HCT116 (cell line): Measurements from ENCODE around the gene KCTD1. TPM values are rescaled to one million over a fixed set of nuclear protein-coding genes. Genes with fewer than 3 reads are reported as not detected.
A peak's percentile ranks its signal among the peaks of the same experiment; 100 is the strongest.

Source experiments
- ATAC-seq: fragments of 200-7000 bp; cut with Tn5 transposase; 2 replicates; pipeline ENCODE4 v1.9.1; 2020; ENCODE audit warnings: mild to moderate bottlenecking, moderate library complexity
- BruUV-seq: library from RNA; stranded (reverse); fragments of 400-500 nt; replicated peaks from 2 replicates; lab custom pipeline; 2021; lab: Mats Ljungman, UMichigan
- CTCF ChIA-PET: fragments of 300-600 bp; sonication (Branson Sonifier 250); formaldehyde crosslinking; loops from one replicate; lab custom pipeline; 2021; ENCODE audit warnings: antibody characterized with exemption; lab: Charles Lee
- POLR2A ChIA-PET: fragments of 300-600, 350-600 bp; sonication (Branson Sonifier 250); formaldehyde crosslinking; loops from one replicate; lab custom pipeline; 2021; ENCODE audit warnings: antibody characterized with exemption; lab: Charles Lee
- RAD21 ChIA-PET, 2 experiments: fragments of 300-600 bp; sonication (Branson Sonifier 250); formaldehyde crosslinking; loops; one replicate each; lab custom pipeline; 2023; ENCODE audit warnings: low total read pairs in 2 of 2; ENCODE audit not compliant: uncharacterized antibody in 2 of 2, unreplicated experiment in 2 of 2, low non-redundant PET in 1 of 2; lab: Charles Lee
- DNase-seq: peaks from one replicate; pipeline ENCODE4 v3.0.0-alpha.2; 2010; ENCODE audit warnings: low read depth, low spot score
- H2AFZ ChIP-seq: fragments of 200-600 bp; shearing (Covaris generic), sonication (generic); 2 replicates; pipeline ENCODE4 v1.6.1; 2017; ENCODE audit warnings: low read depth, mixed run types, mixed read lengths, antibody characterized with exemption, low read length; ENCODE audit not compliant: poor library complexity, severe bottlenecking
- H3K27ac ChIP-seq: 2 replicates; pipeline ENCODE4 v1.5.1; 2012; ENCODE audit warnings: low read depth, low read length
- H3K27me3 ChIP-seq: fragments of 200-600 bp; sonication (generic); 2 replicates; pipeline ENCODE4 v1.6.1; 2016; ENCODE audit warnings: mixed run types, low read length, mixed read lengths; ENCODE audit not compliant: insufficient read depth
- H3K36me3 ChIP-seq, 2 experiments: fragments of 200-500 bp in 1 of 2; fragments of 200-600 bp in 1 of 2; sonication (Bioruptor generic) in 1 of 2; sonication (generic) in 1 of 2; 2 replicates each; pipeline versions ENCODE4 v1.5.1 to v1.6.1; 2014 to 2016; ENCODE audit warnings: low read length in 2 of 2, inconsistent platforms in 1 of 2, mixed read lengths in 1 of 2, mixed run types in 1 of 2; ENCODE audit not compliant: insufficient read depth in 2 of 2, control insufficient read depth in 1 of 2
- H3K4me1 ChIP-seq, 2 experiments: fragments of 200-600 bp in 1 of 2; sonication (generic) in 1 of 2; 2 replicates each; pipeline versions ENCODE4 v1.5.1 to v1.6.1; 2012 to 2017; ENCODE audit warnings: low read length in 2 of 2, inconsistent platforms in 1 of 2, mild to moderate bottlenecking in 1 of 2, mixed read lengths in 1 of 2, mixed run types in 1 of 2, moderate library complexity in 1 of 2; ENCODE audit not compliant: insufficient read depth in 2 of 2, control insufficient read depth in 1 of 2
- H3K4me2 ChIP-seq: fragments of 200-600 bp; sonication (generic); 2 replicates; pipeline ENCODE4 v1.6.1; 2017; ENCODE audit warnings: mixed run types, low read length, mixed read lengths
- H3K4me3 ChIP-seq, 2 experiments: fragments of 200-600 bp in 1 of 2; sonication (generic) in 1 of 2; replicated peaks in 1 of 2; 2 replicates each; pipeline ENCODE4 v1.5.1; 2011 to 2016; ENCODE audit warnings: low read length in 2 of 2, control low read depth in 1 of 2, low read depth in 1 of 2, mild to moderate bottlenecking in 1 of 2, mixed read lengths in 1 of 2, mixed run types in 1 of 2
- H3K79me2 ChIP-seq: fragments of 200-600 bp; sonication (generic); 2 replicates; pipeline ENCODE4 v1.6.1; 2017; ENCODE audit warnings: mild to moderate bottlenecking, mixed run types, low read length, moderate library complexity, mixed read lengths; ENCODE audit not compliant: insufficient read depth
- H3K9ac ChIP-seq: fragments of 200-600 bp; sonication (generic); 2 replicates; pipeline ENCODE4 v1.6.1; 2016; ENCODE audit warnings: low read length, mixed read lengths
- H3K9me2 ChIP-seq: fragments of 200-600 bp; sonication (generic), shearing (Covaris generic); 2 replicates; pipeline ENCODE4 v1.6.1; 2017; ENCODE audit warnings: mixed run types, mild to moderate bottlenecking, moderate library complexity; ENCODE audit not compliant: insufficient read depth
- H3K9me3 ChIP-seq, 2 experiments: fragments of 200-500 bp in 1 of 2; fragments of 200-600 bp in 1 of 2; sonication (Bioruptor generic) in 1 of 2; sonication (generic) in 1 of 2; 2 replicates each; pipeline ENCODE4 v1.6.1; 2014 to 2017; ENCODE audit warnings: low read length in 2 of 2, mixed read lengths in 2 of 2, inconsistent platforms in 1 of 2, low read depth in 1 of 2, mild to moderate bottlenecking in 1 of 2, mixed run types in 1 of 2, moderate library complexity in 1 of 2; ENCODE audit not compliant: control insufficient read depth in 1 of 2, insufficient read depth in 1 of 2
- H4K20me1 ChIP-seq: fragments of 200-600 bp; sonication (generic), shearing (Covaris generic); 2 replicates; pipeline ENCODE4 v1.6.1; 2017; ENCODE audit warnings: mixed run types, mild to moderate bottlenecking, moderate library complexity; ENCODE audit not compliant: insufficient read depth
- CBX3 ChIP-seq: IDR thresholded peaks from 2 replicates; pipeline ENCODE4 v1.6.1; 2012; ENCODE audit warnings: low read depth
- CEBPB ChIP-seq: IDR thresholded peaks from 2 replicates; pipeline ENCODE4 v1.6.1; 2012; ENCODE audit warnings: low read depth
- EGR1 ChIP-seq: IDR thresholded peaks from 2 replicates; pipeline ENCODE4 v1.6.1; 2012; ENCODE audit warnings: low read depth
- EZH2 ChIP-seq: fragments of 200-600 bp; sonication (generic); IDR thresholded peaks from 2 replicates; pipeline ENCODE4 v1.6.1; 2017; ENCODE audit warnings: antibody characterized with exemption, mixed run types
- FOSL1 ChIP-seq: IDR thresholded peaks from 2 replicates; pipeline ENCODE4 v1.6.1; 2012; ENCODE audit warnings: low read depth
- JUND ChIP-seq: IDR thresholded peaks from 2 replicates; pipeline ENCODE4 v1.6.1; 2012
- RAD21 ChIP-seq: IDR thresholded peaks from 2 replicates; pipeline ENCODE4 v1.6.1; 2012; ENCODE audit warnings: low read depth, mild to moderate bottlenecking
- SP1 ChIP-seq: IDR thresholded peaks from 2 replicates; pipeline ENCODE4 v1.6.1; 2012; ENCODE audit warnings: low read depth
- SRF ChIP-seq: IDR thresholded peaks from 2 replicates; pipeline ENCODE4 v1.6.1; 2012; ENCODE audit warnings: low read depth
- YY1 ChIP-seq: IDR thresholded peaks from 2 replicates; pipeline ENCODE4 v1.6.1; 2011; ENCODE audit warnings: low read length, low read depth, moderate library complexity, mild to moderate bottlenecking; ENCODE audit not compliant: insufficient replicate concordance; ENCODE audit errors: extremely low read depth
- intact Hi-C: fragments of 100-400 bp; cut with micrococcal nuclease; formaldehyde crosslinking; loops from 2 replicates; pipeline ENCODE4 v1.10.0; 2022
- total RNA-seq: library from RNA; stranded (reverse); gene quantifications from one replicate; pipeline ENCODE4 v1.2.1, GENCODE V29; 2021; ENCODE audit not compliant: unreplicated experiment
- TF ChIP-seq, protein P1 (sequence below), 3 experiments: fragments of 200-600 bp in 1 of 3; sonication (generic) in 1 of 3; IDR thresholded peaks in 2 of 3; conservative IDR thresholded peaks in 1 of 3; 2 replicates each; pipeline ENCODE4 v1.5.1; 2012 to 2017; ENCODE audit warnings: low read depth in 2 of 3, low read length in 2 of 3, antibody characterized with exemption in 1 of 3, borderline replicate concordance in 1 of 3, control low read depth in 1 of 3, mild to moderate bottlenecking in 1 of 3, mixed read lengths in 1 of 3, mixed run types in 1 of 3, moderate library complexity in 1 of 3; ENCODE audit not compliant: insufficient read depth in 1 of 3
- TF ChIP-seq, protein P2 (sequence below): IDR thresholded peaks from 2 replicates; pipeline ENCODE4 v1.6.1; 2011; ENCODE audit warnings: mild to moderate bottlenecking, low read length, moderate library complexity; ENCODE audit not compliant: insufficient replicate concordance; ENCODE audit errors: extremely low read depth
- TF ChIP-seq, protein P3 (sequence below): IDR thresholded peaks from 2 replicates; pipeline ENCODE4 v1.6.1; 2012

The KCTD1 gene
- total RNA-seq, 1 experiment from 2014 or later = 16.8 TPM

DNA sequence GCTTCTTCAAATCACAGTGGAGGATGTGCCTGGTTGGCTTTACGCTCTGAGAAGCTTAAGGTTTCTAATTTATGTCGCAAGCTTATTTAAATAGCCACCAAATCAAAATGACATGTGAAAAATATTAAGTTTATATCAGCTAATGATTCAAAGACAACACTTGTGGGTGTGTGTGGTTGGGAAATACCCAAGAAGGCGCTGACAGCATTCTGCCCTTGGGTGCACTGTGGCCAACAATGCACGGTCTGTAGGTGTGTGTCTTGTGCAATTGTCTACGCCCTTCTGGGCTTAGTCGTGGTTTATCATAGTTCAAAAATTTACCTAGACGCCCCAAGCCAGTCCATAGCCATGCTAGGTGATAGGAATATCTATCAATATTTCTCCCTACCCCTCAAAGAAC, 60.9 kb downstream of the KCTD1 start:
- CTCF ChIA-PET = no interaction called here
- intact Hi-C loops = no loop called here
- H3K27ac ChIP-seq = no peak overlapping the region
- ATAC-seq (peak; percentile 68), DNase-seq (no peak)
- TF ChIP-seq YY1 (no peak), FOSL1 (peak; percentile 15; the same call in 1 of the 2 replicates), SRF (no peak), EGR1 (no peak), EZH2 (no peak), RAD21 (no peak), CBX3 (no peak; the same call in 1 of the 2 replicates), JUND (peak; percentile 49), CEBPB (peak; percentile 93), SP1 (peak; percentile 40)
- TF ChIP-seq, protein P1, sequence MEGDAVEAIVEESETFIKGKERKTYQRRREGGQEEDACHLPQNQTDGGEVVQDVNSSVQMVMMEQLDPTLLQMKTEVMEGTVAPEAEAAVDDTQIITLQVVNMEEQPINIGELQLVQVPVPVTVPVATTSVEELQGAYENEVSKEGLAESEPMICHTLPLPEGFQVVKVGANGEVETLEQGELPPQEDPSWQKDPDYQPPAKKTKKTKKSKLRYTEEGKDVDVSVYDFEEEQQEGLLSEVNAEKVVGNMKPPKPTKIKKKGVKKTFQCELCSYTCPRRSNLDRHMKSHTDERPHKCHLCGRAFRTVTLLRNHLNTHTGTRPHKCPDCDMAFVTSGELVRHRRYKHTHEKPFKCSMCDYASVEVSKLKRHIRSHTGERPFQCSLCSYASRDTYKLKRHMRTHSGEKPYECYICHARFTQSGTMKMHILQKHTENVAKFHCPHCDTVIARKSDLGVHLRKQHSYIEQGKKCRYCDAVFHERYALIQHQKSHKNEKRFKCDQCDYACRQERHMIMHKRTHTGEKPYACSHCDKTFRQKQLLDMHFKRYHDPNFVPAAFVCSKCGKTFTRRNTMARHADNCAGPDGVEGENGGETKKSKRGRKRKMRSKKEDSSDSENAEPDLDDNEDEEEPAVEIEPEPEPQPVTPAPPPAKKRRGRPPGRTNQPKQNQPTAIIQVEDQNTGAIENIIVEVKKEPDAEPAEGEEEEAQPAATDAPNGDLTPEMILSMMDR (IDR thresholded peaks at IDR 0.05 in 2 of 3, conservative IDR thresholded peaks at IDR 0.05 in 1 of 3; ENCODE audit: borderline replicate concordance in 1 of 3, insufficient read depth in 1 of 3, low read depth in 2 of 3, low read length in 2 of 3) = no peak
- TF ChIP-seq, protein P2, sequence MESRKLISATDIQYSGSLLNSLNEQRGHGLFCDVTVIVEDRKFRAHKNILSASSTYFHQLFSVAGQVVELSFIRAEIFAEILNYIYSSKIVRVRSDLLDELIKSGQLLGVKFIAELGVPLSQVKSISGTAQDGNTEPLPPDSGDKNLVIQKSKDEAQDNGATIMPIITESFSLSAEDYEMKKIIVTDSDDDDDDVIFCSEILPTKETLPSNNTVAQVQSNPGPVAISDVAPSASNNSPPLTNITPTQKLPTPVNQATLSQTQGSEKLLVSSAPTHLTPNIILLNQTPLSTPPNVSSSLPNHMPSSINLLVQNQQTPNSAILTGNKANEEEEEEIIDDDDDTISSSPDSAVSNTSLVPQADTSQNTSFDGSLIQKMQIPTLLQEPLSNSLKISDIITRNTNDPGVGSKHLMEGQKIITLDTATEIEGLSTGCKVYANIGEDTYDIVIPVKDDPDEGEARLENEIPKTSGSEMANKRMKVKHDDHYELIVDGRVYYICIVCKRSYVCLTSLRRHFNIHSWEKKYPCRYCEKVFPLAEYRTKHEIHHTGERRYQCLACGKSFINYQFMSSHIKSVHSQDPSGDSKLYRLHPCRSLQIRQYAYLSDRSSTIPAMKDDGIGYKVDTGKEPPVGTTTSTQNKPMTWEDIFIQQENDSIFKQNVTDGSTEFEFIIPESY = no peak
- TF ChIP-seq, protein P3, sequence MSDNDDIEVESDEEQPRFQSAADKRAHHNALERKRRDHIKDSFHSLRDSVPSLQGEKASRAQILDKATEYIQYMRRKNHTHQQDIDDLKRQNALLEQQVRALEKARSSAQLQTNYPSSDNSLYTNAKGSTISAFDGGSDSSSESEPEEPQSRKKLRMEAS = peak; percentile 36; the same call in 1 of the 2 replicates
- no peaks in the 10 kb centered on the region for H3K27me3 ChIP-seq
- no TSS peak for BruUV-seq
- H3K9ac ChIP-seq = peak overlapping the region; percentile 26
- 0 out of 2 replicates have a peak, but pooled peaks cover 2% of the 10 kb centered on the region for H3K9me2 ChIP-seq
- POLR2A ChIA-PET = interaction anchor here (1.8 kb wide), 1 partner anchor 17 kb away, joined by 4 read pairs; no protein-coding TSS in a partner anchor
- H3K4me2 ChIP-seq = peak overlapping the region; percentile 55
- no peaks in the 10 kb centered on the region for H4K20me1 ChIP-seq
- H3K9me3 ChIP-seq = no peaks in the 10 kb centered on the region
- RAD21 ChIA-PET = interaction anchor here in 1 of 2 experiments (1.2 kb wide), 1 partner anchor 82 kb away, joined by 4 read pairs; no protein-coding TSS in a partner anchor
- H3K4me1 ChIP-seq = peaks cover 36 to 64% of the 10 kb centered on the region in 2 experiments
- no peaks in the 10 kb centered on the region for H3K36me3 ChIP-seq
- no peak overlapping the region for H3K4me3 ChIP-seq
- no peaks in the 10 kb centered on the region for H3K79me2 ChIP-seq
- no peak overlapping the region for H2AFZ ChIP-seq
